Uterus (tissue), 2 donors: ENCODE measurements around the gene IFIT3.

ENCODE experiments used
- POLR2A ChIP-seq, 2 donors: fragments of 450-650 bp; IDR thresholded peaks; one replicate each; pipeline ENCODE4 v1.6.1; 2016; ENCODE audit warnings: antibody characterized with exemption in 2 of 2, mild to moderate bottlenecking in 1 of 2, moderate library complexity in 1 of 2
- TF ChIP-seq, protein P1 (sequence below), 4 experiments: fragments of 200-600 bp in 2 of 4; fragments of 450-650 bp in 2 of 4; sonication (generic) in 2 of 4; IDR thresholded peaks; one replicate each; pipeline ENCODE4 v1.5.1; 2016 to 2019; ENCODE audit warnings: antibody characterized with exemption in 4 of 4, mild to moderate bottlenecking in 2 of 4, moderate library complexity in 1 of 4

DNA sequence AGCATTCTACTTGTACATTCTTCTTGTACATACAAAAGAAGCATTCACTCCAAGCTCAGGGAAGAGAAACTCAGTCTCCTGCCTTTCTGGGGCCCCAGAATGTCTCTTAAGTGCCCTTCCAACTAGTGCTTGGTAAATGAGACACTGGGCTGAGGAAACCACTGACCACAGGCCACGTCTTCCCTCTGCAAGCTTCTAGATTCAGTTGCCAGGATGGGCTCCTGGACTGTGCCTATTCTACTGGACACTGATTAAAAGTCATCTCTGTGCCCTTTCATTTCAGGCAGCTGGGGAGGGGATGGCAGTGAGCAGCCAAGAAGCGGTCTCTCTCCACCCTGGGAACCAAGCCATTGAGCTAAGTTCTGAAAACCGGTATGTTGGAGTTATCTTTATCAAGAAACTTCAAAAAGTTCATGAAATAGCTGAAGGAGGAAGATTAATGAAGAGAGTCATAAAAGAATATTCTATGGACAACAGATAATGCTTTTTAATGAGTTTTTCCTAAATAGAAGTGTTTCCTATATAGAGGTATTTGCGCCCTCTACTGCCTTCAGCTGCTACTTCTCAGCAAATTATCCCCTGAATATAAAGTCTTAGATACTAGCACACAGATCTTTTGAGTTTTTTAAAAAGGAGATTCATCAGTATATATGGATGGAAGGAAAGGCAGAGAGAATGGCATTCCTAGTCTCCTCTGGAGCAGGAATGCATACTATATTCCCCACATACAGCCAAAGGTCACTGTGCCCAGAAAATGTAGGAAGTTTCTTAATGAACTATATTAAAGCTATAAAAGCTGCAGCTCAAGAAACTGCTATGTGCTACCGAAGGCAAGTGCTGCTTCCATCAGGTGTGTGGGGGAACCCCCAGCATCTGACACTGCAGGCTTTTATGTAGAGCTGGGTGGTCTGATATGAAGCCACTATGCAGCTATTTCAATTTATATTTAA, 41.6 kb downstream of the IFIT3 start:
- TF ChIP-seq, protein P1, sequence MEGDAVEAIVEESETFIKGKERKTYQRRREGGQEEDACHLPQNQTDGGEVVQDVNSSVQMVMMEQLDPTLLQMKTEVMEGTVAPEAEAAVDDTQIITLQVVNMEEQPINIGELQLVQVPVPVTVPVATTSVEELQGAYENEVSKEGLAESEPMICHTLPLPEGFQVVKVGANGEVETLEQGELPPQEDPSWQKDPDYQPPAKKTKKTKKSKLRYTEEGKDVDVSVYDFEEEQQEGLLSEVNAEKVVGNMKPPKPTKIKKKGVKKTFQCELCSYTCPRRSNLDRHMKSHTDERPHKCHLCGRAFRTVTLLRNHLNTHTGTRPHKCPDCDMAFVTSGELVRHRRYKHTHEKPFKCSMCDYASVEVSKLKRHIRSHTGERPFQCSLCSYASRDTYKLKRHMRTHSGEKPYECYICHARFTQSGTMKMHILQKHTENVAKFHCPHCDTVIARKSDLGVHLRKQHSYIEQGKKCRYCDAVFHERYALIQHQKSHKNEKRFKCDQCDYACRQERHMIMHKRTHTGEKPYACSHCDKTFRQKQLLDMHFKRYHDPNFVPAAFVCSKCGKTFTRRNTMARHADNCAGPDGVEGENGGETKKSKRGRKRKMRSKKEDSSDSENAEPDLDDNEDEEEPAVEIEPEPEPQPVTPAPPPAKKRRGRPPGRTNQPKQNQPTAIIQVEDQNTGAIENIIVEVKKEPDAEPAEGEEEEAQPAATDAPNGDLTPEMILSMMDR (IDR thresholded peaks at IDR 0.05): peak; percentile 38 to 55 (median 53)
- TF ChIP-seq POLR2A (IDR thresholded peaks at IDR 0.05): no peak
